Suprapubic skin (tissue), 4 donors: ENCODE data around the gene RASSF8.

Source experiments
- CTCF ChIP-seq, 2 donors: fragments of 200-600 bp in 1 of 2; fragments of 450-650 bp in 1 of 2; sonication (generic) in 1 of 2; IDR thresholded peaks; one replicate each; pipeline ENCODE4 v1.5.1; 2016 to 2019; ENCODE audit warnings: antibody characterized with exemption in 2 of 2, mild to moderate bottlenecking in 1 of 2, moderate library complexity in 1 of 2
- POLR2A ChIP-seq, 2 donors: fragments of 450-650 bp; IDR thresholded peaks; one replicate each; pipeline ENCODE4 v1.6.1; 2017; ENCODE audit warnings: antibody characterized with exemption in 2 of 2, mild to moderate bottlenecking in 2 of 2, moderate library complexity in 2 of 2
- POLR2AphosphoS5 ChIP-seq, 3 donors: sonication (generic); formaldehyde crosslinking; IDR thresholded peaks; one replicate each; pipeline ENCODE4 v1.6.1; 2017; ENCODE audit warnings: antibody characterized with exemption in 3 of 3

- TF ChIP-seq CTCF (IDR thresholded peaks at IDR 0.05) (no peak), POLR2A (IDR thresholded peaks at IDR 0.05) (no peak), POLR2AphosphoS5 (IDR thresholded peaks at IDR 0.05) (no peak)
These were observed 31.9 kb upstream of the RASSF8 start for GRCh38 chr12:25926536-25926935.
